GM18508 (cell line): Measurements from ENCODE around the gene FBXL4.

Source experiments
- ATAC-seq: cut with Tn5 transposase; IDR thresholded peaks from one replicate; pipeline ENCODE4 v1.9.1; 2021; ENCODE audit warnings: moderate number of reproducible peaks; ENCODE audit not compliant: insufficient read depth, unreplicated experiment

FBXL4 gene

GRCh38 chr6:98894810-98895209 is 52.9 kb downstream of the FBXL4 start:
- ATAC-seq = no peak

DNA sequence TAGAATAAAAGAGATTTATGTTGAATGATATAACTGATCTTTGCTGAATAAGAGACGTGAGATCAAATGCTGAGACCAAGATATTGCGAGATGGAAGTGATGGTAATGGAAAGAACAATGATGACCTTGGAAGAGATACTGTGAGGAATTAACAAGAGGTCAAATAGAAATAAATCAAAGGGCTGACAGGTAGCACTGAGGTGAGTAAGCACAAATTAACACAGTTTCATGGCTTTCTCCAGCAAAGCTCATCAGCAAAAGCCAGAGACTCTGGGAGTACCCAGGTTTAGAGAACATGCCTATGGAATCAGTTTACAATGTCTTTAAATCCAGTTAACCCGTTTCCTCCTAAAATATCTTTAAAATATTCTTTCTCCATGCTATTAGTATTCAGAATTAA is 60.1 kb downstream of the FBXL4 start:
- no peak for ATAC-seq

- no peak for ATAC-seq
These were observed 62.4 kb downstream of the FBXL4 start for GRCh38 chr6:98885330-98885729.

DNA sequence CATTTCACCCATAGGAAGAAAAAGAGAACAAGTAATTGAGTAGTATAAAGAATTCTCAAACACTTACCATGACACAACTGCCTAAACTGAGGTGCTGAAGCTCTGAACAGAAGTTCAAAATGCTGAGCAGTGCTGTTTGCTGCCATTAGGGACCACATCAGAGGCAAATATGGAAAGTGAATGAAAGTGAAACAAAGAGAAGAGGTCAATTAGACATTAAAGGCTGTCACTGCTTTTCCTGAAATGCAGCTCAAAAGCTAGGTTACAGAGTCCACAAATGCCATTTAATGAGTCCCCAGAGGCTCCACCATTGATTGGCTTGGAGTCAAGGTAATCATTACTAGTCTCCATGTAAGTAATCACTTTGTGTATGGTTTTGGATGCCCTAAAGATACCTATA is 67.3 kb downstream of the FBXL4 start:
- ATAC-seq = peak; percentile 90

DNA sequence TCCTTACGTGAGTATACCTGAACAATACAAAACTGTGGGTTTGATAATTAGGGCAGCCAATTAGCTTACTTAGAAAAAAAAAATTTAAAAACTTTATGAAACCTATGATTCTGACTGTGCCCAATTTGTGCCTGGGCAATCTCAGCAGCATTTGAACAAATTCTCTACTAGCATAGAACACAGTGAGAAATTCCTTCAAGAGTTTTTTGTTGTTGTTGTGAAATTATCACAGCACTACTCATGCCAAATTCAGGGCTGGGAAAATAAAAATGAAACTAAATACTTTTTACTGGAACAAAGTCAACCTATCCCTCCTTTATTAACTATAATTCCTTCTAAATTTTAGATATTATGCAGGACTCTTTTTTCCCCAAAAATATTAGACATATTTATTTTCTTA is 70.5 kb downstream of the FBXL4 start:
- no peak for ATAC-seq

DNA sequence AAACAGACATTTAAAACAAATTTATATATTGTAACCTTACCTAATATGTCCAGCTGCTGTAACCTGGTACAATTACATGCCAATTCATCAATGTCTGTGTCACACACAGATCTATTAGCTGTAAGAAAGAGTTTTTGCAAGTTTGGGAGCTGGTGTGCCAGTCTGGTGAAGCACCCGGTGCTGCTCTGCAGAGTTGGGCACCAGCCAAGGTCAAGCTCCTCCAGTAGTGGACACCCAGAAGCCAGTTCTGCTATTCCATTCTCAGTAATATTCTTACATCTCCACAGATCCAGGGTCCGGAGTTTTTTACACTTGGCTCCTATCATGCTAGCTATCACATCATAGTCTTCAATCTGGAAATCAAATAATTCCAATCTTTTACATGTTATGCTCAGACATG is 72.4 kb downstream of the FBXL4 start:
- ATAC-seq = no peak

DNA sequence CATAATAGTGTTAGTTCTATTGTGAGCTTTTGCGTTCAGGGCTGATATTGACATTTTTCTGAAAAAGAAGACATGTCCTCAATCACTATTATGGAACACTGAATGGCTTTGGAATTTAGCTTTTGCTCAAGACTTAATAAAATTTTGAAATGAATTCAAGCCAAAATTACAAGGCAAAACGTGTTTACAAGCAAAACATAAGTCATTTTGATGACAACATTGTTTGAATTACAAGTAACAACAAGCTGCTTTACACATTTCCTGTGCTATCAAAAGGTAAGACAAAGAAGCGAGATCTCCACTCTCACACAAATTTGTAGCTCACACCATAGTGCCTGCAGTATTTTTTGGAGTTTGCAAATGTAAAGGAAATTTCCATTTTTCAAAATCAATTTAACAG is 75.9 kb downstream of the FBXL4 start:
- no peak for ATAC-seq

DNA sequence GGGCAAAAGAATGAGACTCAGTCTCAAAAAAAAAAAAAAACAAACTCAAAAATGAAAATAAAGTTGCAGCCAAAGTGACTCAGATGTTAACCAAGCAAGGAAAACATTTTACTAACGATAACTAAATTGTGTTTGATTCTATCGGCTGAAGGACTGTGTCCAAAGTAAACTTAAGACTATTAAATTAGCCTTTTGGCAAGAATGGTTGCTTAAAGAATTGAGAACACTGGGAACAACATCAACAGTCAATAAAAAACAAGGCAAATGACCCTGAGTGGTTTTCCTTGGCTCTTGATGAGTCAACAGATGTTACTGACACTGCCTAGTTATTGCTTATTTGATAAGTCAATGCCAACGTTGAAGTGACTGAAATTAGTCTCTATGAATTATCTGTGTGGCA is 76.7 kb downstream of the FBXL4 start:
- no peak for ATAC-seq

GRCh38 chr6:98864497-98864896 is 83.2 kb downstream of the FBXL4 start:
- no peak for ATAC-seq

DNA sequence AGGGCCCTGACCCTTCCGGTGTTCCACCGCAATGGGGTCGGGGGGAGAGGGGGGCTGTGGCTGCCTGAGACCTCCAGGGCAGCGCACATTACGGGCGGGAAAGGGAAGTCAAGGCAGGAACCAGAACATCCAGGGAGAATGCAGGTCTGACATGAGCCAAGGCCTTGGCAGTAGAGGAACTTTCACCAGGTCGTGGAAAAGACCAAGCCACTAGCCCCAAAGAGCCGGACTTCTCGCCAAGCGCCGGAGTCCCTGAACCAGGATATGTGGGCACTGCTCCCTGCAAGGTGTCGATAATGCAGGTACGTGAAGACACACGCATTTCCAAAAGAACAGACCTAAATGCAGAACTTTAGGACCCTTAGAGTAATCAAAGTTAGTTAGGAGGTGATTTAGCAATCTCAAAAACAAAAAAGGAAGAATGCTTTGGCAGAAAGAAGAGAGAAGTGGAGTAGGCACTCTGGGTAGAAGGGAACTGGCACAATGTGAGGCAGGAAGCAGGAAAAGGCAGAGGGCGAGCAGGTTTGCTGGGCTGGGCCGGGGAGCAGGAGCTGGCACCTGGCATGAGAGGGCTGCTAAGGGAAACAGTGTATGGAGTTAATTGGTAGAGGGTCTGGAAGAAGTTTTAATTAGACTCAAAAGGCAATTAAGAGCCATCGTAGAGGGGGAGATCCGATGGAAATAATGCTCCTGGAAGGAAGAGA is 99.1 kb downstream of the FBXL4 start:
- no peak for ATAC-seq

DNA sequence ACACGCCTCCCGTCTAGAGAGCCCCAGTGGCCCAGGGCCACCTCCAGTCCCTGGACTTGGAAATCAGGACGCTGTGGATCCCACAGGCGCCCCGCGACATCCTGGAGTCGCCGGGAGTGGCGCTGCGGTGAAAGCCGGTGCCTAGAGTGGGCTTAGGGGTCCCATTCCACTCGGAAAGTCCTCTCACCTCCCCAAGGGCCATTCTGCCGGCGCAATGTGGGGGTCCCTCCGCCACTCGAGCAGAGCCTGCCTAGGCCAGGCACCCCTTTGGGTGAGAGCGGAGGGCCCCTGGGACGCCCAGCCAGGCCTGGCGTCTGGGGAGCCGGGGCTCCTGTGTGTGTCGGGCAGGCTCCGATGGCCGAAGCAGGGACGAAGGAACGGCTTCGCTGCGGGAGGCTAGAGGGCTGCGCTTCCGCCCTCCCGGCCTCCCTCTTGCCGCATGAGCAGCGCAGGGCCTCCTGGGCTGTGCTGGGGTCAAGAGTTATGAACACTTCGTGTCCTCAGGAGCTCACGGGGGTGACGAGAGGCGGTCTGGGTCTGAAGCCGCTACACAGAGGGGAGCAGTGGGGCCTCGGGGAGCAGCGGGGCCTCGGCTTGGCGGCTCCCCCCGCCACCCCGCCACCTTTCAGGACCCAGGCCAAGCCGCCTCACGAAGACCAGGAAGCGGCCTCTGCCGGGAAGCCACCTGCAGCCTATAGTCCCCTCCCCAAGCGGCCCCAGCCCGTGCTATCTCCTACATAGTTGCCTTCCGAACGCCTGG is 99.8 kb downstream of the FBXL4 start:
- no peak for ATAC-seq

- no peak for ATAC-seq
These were observed 100.3 kb downstream of the FBXL4 start for GRCh38 chr6:98847416-98847778.

DNA sequence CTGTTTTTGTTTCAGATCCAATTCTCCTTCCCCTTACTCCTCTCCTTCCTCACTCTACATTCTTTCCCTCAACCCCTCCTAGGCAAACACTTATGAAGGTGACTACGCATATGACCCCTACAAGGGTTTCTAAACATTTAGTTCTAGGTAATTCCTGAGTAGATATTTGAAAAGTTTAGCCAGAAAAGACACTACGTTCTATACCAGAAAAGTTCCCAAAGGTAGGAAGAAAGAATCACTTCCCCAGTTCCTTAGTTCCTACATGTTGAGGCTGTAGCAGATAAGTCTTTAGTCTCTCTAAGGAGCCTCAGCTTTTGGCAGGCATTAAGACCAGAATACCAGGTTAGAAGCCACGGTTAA is 101.7 kb downstream of the FBXL4 start:
- ATAC-seq = no peak

DNA sequence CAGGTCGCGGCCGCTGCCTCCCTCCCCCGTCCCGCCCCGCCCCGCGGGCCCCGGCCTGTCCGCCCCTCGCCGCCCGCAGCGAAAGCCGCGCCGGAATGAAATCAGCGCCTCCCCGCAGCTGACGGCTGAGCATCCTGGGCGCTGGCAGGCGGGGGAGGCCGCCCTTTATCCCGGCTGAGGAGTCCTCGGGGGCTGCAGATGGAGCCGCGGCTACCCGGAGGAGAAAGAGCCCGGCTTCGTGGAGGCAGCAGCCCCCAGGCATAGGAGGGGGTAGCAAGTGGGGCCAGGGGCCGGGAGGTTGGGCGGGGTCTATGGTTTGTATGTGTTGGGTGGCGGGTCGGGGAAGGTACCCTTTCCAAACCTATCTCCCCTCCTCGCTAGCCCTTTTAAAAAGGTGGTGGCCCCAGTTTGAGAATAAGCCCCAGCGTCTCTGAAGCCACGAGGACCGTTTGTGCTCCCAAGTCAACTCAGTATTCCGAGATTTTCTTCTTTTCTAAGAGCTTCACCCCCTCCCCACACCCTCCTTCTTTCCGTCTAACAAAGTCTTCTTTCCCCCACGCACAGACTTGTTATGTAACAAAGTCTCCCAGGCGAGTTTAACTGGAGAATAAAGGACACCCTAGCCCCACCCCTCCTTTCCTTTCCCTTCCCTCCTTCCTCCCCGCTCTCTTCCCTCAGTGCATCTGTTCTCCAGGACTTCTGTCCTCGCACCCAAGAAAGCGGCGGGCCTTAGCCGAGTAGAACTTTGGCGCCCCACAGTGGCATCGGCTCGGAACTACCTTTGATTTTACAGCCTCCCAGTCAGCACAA is 102.3 kb downstream of the FBXL4 start:
- ATAC-seq = peak; percentile 45

GRCh38 chr6:98844244-98845210 is 103.2 kb downstream of the FBXL4 start:
- ATAC-seq = no peak

DNA sequence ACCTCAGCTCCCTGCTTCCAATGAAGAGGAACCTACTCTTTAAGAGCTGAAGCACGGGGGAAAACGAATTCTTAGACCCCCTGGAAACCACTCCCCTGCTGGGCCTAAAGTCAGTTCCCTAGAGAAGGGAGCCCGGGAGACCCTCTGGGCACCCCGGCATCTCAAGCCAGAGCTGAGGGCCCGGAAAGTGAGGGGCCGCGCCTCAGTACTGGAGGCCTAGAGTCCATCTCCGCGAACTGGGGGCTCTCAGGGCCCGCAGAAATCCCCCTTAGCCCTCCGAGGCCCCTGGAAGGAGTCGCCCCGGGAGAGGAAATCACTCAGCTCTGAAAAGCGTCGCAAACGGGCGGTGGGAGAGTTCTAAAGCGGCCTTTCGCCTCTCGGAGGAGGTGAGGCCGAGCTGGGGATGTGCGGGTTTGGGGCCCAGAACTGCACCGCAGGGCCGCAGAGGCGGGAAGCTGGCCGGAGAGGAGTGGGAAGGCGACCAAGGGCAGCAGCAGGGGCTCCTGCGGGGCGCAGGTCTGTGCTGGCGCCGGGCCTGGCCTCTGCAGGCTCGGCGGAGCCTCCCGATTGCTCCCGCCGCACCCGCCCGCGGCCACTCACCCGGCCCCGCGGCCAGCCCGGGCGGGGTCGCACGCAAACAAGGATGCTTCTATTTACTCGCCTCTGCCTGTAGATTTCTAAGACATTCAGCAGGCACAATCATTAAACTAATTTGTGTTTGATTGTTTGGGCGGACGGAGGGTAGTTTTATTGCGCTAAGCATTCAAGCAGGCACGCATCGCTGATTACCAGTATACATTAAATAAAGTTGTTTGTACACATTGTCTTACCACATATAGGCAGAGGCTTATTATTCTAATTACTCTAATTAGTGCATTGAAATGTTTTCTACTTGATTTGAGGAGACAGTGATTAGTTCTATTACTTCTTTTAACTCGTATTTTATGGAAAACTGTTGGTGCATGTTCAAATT is 104.2 kb downstream of the FBXL4 start:
- ATAC-seq = no peak

GRCh38 chr6:98842342-98843180 is 105.2 kb downstream of the FBXL4 start:
- ATAC-seq = no peak

DNA sequence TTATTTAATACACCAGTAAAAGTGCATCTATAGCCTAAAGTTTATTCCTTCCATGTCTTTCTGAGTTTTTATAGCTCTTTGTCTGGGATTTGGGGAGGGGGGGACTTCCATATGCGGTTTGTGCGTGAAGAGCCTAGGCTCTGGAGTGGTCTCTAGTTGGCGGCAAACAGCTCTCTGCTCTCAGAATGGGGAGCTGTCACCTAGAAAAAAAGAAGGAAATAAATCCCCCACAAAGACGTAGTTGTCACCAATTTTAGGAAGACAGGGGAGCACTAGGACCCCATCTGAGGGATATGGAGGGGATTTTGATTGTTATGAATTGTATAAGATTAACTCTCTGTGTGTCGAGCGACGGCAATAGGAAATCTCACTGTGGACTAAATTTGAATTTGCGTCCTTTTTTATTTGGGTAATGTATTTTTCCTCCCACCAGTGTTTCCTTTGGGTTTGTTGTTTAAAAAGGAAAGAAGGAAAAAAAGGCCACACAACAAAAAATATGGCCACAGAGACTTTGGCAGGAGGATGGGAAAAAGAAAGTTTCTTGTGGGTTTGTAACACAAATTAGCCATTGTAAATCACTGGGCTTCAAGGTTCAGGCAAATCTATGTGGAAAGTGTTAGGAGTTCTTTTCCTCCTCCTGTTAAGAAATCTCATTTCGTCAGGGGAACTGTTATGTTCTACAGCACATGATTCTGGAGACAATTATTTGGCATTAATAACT is 106.0 kb downstream of the FBXL4 start:
- no peak for ATAC-seq
